WTC11 (cell line): ENCODE measurements around the gene VPS8. TPM values are rescaled to one million over a fixed set of nuclear protein-coding genes. Genes with fewer than 3 reads are reported as not detected.

Experiments
- CREB1 ChIP-seq: sonication (generic); formaldehyde crosslinking; IDR thresholded peaks from 2 replicates; pipeline ENCODE4 v1.8.0; 2023; ENCODE audit warnings: mild to moderate bottlenecking, missing genetic modification reagents
- ELF4 ChIP-seq: sonication (generic); formaldehyde crosslinking; IDR thresholded peaks from 2 replicates; pipeline ENCODE4 v1.8.1; 2022; ENCODE audit warnings: low read depth, mild to moderate bottlenecking, moderate library complexity, missing genetic modification reagents
- FOXP1 ChIP-seq: sonication (generic); formaldehyde crosslinking; IDR thresholded peaks from 2 replicates; pipeline ENCODE4 v1.8.0; 2022; ENCODE audit warnings: missing genetic modification reagents, mild to moderate bottlenecking, moderate library complexity, borderline replicate concordance
- GTF2I ChIP-seq: fragments of 250-450 bp; sonication (Bioruptor Pico); conservative IDR thresholded peaks from 2 replicates; pipeline ENCODE4 v1.4.0; 2021; ENCODE audit warnings: mild to moderate bottlenecking
- KAT7 ChIP-seq: sonication (generic); formaldehyde crosslinking; IDR thresholded peaks from 2 replicates; pipeline ENCODE4 v1.8.1; 2023; ENCODE audit warnings: missing genetic modification reagents, mild to moderate bottlenecking, borderline replicate concordance
- TCF7 ChIP-seq: sonication (generic); formaldehyde crosslinking; IDR thresholded peaks from 2 replicates; pipeline ENCODE4 v1.8.0; 2022; ENCODE audit warnings: mild to moderate bottlenecking, low read depth, missing genetic modification reagents, moderate library complexity
- ZNF219 ChIP-seq: sonication (generic); formaldehyde crosslinking; IDR thresholded peaks from 2 replicates; pipeline ENCODE4 v1.8.0; 2023; ENCODE audit warnings: missing genetic modification reagents, mild to moderate bottlenecking, borderline replicate concordance
- ZNF396 ChIP-seq: fragments of 250-450 bp; sonication (Bioruptor Pico); IDR thresholded peaks from 2 replicates; pipeline ENCODE4 v1.8.0; 2021; ENCODE audit warnings: mild to moderate bottlenecking, moderate library complexity, borderline replicate concordance
- total RNA-seq: library from RNA; stranded (reverse); gene quantifications from 3 replicates; pipeline ENCODE4 v1.2.3, GENCODE V29; 2021
- TF ChIP-seq, protein P1 (sequence below): sonication (generic); formaldehyde crosslinking; IDR thresholded peaks from 2 replicates; pipeline ENCODE4 v1.8.1; 2023; ENCODE audit warnings: mild to moderate bottlenecking, missing genetic modification reagents
- TF ChIP-seq, protein P2 (sequence below): fragments of 250-450 bp; sonication (Bioruptor Pico); IDR thresholded peaks from 2 replicates; pipeline ENCODE4 v1.9.0; 2021; ENCODE audit warnings: mild to moderate bottlenecking, borderline replicate concordance
- TF ChIP-seq, protein P3 (sequence below): fragments of 250-450 bp; sonication (Bioruptor Pico); conservative IDR thresholded peaks from 2 replicates; pipeline ENCODE4 v1.9.0; 2021; ENCODE audit warnings: mild to moderate bottlenecking
- TF ChIP-seq, protein P4 (sequence below): sonication (generic); formaldehyde crosslinking; conservative IDR thresholded peaks from 2 replicates; pipeline ENCODE4 v1.8.1; 2023; ENCODE audit warnings: mild to moderate bottlenecking, low read depth, missing genetic modification reagents, moderate library complexity
- TF ChIP-seq, protein P5 (sequence below): sonication (generic); formaldehyde crosslinking; IDR thresholded peaks from 2 replicates; pipeline ENCODE4 v1.8.1; 2023; ENCODE audit warnings: mild to moderate bottlenecking, missing genetic modification reagents, borderline replicate concordance

Gene VPS8
- total RNA-seq, 1 experiment from 2014 or later = 44.9 TPM

DNA sequence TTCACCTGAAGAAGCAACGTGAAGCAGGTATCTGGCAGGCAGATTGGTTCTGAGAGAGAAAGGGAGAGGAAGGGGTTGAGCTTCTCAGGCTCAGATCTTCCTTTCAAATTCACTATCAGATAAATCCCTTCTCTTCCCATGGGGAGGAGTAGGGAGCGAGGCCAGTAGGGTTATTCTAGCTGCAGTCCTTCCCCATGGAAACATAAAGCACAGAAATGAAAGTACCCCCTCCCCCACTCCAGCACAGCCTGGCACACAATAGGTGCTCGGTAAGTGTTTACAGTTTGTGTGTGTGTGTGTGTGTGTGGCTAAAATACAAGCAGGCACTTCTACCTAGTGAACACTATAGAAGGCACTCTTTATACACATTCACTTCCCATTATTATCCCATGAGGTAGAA is 20.8 kb upstream of the VPS8 start (continued):
- TF ChIP-seq, protein P1, sequence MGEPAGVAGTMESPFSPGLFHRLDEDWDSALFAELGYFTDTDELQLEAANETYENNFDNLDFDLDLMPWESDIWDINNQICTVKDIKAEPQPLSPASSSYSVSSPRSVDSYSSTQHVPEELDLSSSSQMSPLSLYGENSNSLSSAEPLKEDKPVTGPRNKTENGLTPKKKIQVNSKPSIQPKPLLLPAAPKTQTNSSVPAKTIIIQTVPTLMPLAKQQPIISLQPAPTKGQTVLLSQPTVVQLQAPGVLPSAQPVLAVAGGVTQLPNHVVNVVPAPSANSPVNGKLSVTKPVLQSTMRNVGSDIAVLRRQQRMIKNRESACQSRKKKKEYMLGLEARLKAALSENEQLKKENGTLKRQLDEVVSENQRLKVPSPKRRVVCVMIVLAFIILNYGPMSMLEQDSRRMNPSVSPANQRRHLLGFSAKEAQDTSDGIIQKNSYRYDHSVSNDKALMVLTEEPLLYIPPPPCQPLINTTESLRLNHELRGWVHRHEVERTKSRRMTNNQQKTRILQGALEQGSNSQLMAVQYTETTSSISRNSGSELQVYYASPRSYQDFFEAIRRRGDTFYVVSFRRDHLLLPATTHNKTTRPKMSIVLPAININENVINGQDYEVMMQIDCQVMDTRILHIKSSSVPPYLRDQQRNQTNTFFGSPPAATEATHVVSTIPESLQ = no peak
- TF ChIP-seq FOXP1 (CRISPR knock-in tag) = no peak
- no peak for TF ChIP-seq ELF4
- TF ChIP-seq, protein P2, sequence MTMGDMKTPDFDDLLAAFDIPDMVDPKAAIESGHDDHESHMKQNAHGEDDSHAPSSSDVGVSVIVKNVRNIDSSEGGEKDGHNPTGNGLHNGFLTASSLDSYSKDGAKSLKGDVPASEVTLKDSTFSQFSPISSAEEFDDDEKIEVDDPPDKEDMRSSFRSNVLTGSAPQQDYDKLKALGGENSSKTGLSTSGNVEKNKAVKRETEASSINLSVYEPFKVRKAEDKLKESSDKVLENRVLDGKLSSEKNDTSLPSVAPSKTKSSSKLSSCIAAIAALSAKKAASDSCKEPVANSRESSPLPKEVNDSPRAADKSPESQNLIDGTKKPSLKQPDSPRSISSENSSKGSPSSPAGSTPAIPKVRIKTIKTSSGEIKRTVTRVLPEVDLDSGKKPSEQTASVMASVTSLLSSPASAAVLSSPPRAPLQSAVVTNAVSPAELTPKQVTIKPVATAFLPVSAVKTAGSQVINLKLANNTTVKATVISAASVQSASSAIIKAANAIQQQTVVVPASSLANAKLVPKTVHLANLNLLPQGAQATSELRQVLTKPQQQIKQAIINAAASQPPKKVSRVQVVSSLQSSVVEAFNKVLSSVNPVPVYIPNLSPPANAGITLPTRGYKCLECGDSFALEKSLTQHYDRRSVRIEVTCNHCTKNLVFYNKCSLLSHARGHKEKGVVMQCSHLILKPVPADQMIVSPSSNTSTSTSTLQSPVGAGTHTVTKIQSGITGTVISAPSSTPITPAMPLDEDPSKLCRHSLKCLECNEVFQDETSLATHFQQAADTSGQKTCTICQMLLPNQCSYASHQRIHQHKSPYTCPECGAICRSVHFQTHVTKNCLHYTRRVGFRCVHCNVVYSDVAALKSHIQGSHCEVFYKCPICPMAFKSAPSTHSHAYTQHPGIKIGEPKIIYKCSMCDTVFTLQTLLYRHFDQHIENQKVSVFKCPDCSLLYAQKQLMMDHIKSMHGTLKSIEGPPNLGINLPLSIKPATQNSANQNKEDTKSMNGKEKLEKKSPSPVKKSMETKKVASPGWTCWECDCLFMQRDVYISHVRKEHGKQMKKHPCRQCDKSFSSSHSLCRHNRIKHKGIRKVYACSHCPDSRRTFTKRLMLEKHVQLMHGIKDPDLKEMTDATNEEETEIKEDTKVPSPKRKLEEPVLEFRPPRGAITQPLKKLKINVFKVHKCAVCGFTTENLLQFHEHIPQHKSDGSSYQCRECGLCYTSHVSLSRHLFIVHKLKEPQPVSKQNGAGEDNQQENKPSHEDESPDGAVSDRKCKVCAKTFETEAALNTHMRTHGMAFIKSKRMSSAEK (CRISPR knock-in tag) = no peak
- no peak for TF ChIP-seq ZNF396 (CRISPR knock-in tag)
- TF ChIP-seq TCF7 (CRISPR knock-in tag) = no peak
- no peak for TF ChIP-seq KAT7
- TF ChIP-seq, protein P3, sequence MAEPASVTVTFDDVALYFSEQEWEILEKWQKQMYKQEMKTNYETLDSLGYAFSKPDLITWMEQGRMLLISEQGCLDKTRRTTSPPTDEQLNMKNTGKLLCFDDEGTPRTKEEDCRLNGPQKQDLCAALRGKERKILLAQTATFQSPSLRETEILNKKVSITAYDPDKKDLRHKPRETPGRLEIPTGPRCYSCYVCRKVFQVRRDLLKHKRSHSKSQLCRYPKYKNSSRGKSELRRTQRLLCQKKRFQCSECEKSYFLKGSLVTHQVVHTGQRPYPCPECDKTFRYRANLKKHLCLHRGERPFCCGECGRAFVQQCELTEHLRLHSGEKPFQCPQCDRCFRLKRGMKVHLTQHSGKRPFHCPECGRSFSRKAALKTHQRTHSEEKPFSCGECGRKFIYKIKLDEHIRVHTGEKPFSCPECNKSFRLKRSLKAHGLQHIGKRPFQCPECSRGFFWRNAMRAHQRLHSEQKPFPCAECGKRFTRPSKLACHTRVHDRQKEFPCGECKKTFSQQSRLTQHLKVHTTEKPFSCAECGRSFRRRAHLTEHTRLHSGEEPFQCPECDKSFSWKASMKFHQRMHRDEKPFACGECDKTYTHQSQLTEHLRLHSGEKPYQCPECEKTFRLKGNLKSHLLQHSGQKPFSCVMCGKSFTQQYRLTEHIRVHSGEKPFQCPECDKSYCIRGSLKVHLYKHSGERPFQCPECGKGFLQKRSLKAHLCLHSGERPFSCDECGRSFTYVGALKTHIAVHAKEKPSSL = no peak
- TF ChIP-seq CREB1 (CRISPR knock-in tag) = no peak
- TF ChIP-seq, protein P4, sequence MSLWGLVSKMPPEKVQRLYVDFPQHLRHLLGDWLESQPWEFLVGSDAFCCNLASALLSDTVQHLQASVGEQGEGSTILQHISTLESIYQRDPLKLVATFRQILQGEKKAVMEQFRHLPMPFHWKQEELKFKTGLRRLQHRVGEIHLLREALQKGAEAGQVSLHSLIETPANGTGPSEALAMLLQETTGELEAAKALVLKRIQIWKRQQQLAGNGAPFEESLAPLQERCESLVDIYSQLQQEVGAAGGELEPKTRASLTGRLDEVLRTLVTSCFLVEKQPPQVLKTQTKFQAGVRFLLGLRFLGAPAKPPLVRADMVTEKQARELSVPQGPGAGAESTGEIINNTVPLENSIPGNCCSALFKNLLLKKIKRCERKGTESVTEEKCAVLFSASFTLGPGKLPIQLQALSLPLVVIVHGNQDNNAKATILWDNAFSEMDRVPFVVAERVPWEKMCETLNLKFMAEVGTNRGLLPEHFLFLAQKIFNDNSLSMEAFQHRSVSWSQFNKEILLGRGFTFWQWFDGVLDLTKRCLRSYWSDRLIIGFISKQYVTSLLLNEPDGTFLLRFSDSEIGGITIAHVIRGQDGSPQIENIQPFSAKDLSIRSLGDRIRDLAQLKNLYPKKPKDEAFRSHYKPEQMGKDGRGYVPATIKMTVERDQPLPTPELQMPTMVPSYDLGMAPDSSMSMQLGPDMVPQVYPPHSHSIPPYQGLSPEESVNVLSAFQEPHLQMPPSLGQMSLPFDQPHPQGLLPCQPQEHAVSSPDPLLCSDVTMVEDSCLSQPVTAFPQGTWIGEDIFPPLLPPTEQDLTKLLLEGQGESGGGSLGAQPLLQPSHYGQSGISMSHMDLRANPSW (CRISPR knock-in tag) = no peak
- no peak for TF ChIP-seq ZNF219 (CRISPR knock-in tag)
- TF ChIP-seq GTF2I (CRISPR knock-in tag) = no peak
- TF ChIP-seq, protein P5, sequence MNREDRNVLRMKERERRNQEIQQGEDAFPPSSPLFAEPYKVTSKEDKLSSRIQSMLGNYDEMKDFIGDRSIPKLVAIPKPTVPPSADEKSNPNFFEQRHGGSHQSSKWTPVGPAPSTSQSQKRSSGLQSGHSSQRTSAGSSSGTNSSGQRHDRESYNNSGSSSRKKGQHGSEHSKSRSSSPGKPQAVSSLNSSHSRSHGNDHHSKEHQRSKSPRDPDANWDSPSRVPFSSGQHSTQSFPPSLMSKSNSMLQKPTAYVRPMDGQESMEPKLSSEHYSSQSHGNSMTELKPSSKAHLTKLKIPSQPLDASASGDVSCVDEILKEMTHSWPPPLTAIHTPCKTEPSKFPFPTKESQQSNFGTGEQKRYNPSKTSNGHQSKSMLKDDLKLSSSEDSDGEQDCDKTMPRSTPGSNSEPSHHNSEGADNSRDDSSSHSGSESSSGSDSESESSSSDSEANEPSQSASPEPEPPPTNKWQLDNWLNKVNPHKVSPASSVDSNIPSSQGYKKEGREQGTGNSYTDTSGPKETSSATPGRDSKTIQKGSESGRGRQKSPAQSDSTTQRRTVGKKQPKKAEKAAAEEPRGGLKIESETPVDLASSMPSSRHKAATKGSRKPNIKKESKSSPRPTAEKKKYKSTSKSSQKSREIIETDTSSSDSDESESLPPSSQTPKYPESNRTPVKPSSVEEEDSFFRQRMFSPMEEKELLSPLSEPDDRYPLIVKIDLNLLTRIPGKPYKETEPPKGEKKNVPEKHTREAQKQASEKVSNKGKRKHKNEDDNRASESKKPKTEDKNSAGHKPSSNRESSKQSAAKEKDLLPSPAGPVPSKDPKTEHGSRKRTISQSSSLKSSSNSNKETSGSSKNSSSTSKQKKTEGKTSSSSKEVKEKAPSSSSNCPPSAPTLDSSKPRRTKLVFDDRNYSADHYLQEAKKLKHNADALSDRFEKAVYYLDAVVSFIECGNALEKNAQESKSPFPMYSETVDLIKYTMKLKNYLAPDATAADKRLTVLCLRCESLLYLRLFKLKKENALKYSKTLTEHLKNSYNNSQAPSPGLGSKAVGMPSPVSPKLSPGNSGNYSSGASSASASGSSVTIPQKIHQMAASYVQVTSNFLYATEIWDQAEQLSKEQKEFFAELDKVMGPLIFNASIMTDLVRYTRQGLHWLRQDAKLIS (CRISPR knock-in tag) = no peak
- TF ChIP-seq, all 79 proteins: peak for 0
